H1 (cell line): Measurements from ENCODE around the gene LCN2. TPM values are rescaled to one million over a fixed set of nuclear protein-coding genes. Genes with fewer than 3 reads are reported as not detected.

ENCODE experiments used
- POLR2A ChIP-seq, 2 experiments: IDR thresholded peaks; 1 replicate in 1 of 2; 2 replicates in 1 of 2; pipeline ENCODE4 v1.6.1; 2011; ENCODE audit warnings: low read depth in 2 of 2, low read length in 2 of 2, mild to moderate bottlenecking in 2 of 2; ENCODE audit errors: control extremely low read depth in 1 of 2
- USF2 ChIP-seq: IDR thresholded peaks from 2 replicates; pipeline ENCODE4 v1.6.1; 2011; ENCODE audit warnings: low read length, improper control_type of control experiment
- polyA plus RNA-seq, 7 experiments: library from polyadenylated mRNA; depleted of rRNA in 3 of 7; stranded (reverse) in 5 of 7; unstranded in 2 of 7; fragments of >200 nt in 5 of 7; fragments of 200-250 nt in 2 of 7; gene quantifications; 1 replicate in 5 of 7; 2 replicates in 1 of 7; 4 replicates in 1 of 7; pipeline versions ENCODE4 v1.2.1 to v1.2.3, GENCODE V29; 2011 to 2013; ENCODE audit warnings: missing spikeins in 2 of 7, mixed read lengths in 2 of 7
- total RNA-seq: library from RNA; stranded (reverse); fragmentation: NEBNext Ultra II Directional; extraction: Animal tissue kit (Norgen Biotek cat#: 25700); gene quantifications from 2 replicates; pipeline ENCODE4 v1.2.1, GENCODE V29; 2021

Gene LCN2
- total and polyA plus RNA-seq, 2 of the 8 experiments (the other 6 are each of a cell fraction or from before 2014, with no cell fraction given) = 1.1 to 1.6 TPM

- TF ChIP-seq USF2 (no peak), POLR2A (IDR thresholded peaks at IDR 0.05; ENCODE audit: control extremely low read depth in 1 of 2, low read depth in 2 of 2, low read length in 2 of 2) (0 out of 3 replicates have a peak, but pooled peaks of 1 of the 2 experiments have one; percentile 48)
These were observed 21.7 kb upstream of the LCN2 start, which contains the start of gene PTGES2 (continued) for GRCh38 chr9:128127568-128127989.
